AML-193 (cell line): ENCODE measurements around the gene FRAS1.
"Not testable (repeated sequence)": the region's sequence is repeated elsewhere in the genome, so short reads cannot be mapped to it uniquely, and the experiment has no call there.

ENCODE experiments used
- DNase-seq, 2 experiments: peaks; one replicate each; lab custom pipeline; 2025; lab: John Stamatoyannopoulos, UW

FRAS1 gene

DNA sequence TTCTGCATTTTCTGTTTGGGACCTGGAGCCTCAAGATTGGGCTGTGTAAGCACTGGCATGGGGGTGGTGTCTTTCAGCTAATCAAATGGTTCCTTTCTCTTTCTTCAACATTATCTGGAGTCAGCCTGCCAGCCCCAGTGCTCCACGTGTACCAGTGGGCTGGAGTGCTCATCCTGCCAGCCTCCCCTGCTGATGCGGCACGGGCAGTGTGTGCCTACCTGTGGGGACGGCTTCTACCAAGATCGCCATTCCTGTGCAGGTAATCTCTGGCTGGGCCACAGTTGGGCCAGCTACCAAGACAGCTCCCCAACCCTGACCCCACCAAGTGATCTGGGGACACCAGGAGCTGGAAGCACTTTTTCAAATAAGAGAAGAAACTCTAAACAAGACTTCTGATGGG, 229.2 kb downstream of the FRAS1 start:
- DNase-seq = no peak

GRCh38 chr4:78288327-78288726, 231.2 kb downstream of the FRAS1 start:
- no peak for DNase-seq

DNA sequence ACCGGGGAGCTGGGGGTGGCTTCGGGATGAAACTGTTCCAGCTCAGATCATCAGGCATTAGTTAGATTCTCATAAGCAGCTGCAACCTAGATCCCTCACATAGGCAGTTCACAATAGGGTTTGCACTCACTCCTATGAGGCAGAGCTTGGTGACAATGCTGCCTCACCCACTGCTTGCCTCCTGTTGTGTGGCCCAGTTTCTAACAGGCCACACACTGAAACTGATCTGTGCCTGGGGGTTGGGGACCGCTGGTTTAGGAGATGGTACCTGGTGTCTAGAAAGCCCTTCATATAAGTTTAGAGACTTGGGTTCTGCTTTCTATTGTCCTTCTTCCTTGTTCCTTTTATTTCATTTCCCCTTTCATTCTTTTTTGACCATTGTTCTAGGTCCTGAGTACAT, 234.2 kb downstream of the FRAS1 start:
- no peak for DNase-seq

DNA sequence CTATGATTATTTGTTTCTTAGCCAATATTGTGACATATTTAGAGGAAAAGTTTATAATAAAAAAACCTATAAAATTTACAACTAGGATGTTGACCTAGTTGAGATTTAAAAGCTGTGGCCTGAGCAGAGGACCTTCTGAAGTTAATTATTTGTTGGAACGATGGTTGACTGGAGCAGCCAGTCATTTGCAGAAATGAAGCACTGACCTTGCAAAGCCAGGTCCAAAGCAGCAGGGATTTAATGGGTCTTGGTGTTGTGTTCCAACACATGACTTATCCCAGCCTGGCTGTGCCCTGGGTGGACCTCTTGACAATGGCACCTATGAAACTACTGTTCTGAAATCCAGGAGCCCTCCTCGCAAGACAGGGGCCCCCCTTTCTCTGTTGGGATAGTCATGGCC, 235.2 kb downstream of the FRAS1 start:
- DNase-seq = no peak

DNA sequence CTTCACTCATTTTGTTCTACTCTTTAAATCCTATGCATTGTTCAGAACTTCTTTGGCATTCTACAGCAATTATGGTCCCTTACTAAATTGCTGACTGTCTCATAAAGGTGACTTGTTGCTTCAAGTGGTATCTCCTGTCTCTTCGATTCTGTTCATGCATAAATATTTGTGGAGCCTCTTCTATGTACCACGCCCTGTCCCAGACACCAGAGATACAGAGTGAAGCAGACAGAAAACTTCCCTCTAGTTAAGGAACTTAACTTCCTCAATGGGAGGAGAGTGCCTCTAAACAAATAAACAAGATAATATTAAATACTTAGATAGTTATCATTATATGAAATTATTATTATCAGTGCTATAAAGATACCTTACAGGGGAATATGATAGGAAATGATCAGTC, 235.7 kb downstream of the FRAS1 start:
- no peak for DNase-seq

- no peak for DNase-seq
These were observed 236.2 kb downstream of the FRAS1 start for GRCh38 chr4:78293348-78293747.

- DNase-seq = no peak
These were observed 236.7 kb downstream of the FRAS1 start for GRCh38 chr4:78293821-78294301.

DNA sequence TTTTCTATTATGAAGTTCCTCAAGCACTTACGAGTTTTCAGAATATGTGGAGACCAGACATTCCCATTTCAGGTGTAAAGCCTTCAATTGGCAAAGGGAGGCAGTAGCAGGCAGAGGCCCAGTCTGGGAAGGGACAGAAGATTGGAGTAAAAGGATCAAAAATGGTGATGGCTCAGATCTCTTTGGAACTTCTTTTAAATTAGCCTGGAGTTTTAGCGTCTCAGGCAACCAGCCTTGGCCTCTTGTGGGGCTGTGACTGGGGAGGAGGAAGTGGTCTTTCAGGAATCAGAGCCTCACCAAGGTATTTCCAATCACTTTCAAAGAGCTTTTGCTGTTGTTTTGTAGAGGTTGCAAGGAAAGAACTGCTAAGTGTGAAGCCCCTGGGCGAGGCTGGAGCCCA, 239.1 kb downstream of the FRAS1 start:
- no peak for DNase-seq

DNA sequence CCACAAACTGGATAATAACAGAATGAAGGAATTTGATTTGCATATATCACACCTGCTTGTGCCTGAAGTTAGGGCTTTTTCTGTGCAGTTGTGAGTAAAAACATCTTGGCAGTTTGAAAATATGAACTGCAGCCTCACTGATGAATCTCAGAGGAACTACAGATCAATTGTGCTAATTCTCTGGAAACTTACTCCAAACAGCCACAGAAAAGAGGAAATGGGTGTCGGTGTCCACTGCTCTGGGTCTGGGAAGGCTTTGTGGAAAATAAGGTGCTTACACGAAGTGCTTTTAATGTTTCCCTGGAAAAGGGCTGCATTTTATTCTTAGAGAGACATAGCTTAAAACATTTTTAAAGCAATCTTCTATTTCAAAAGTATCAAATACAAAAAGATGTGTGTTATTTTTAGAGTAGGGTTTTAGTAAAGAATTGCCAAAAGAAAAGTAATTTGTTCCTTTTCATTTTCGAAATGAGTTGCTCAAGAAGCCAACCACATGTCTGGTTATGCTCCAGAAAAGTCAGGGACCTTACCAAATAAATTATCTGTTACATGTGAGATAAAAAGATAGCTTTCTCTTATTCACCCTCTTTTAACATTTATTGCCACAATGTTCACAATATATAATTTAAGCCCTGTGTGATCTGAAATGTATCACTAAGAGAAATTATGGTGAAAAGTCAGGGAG, 240.1 kb downstream of the FRAS1 start:
- peak in 1 of 2 experiments; percentile 2 for DNase-seq

GRCh38 chr4:78298618-78299017, 241.5 kb downstream of the FRAS1 start:
- DNase-seq = no peak

GRCh38 chr4:78299565-78299972, 242.4 kb downstream of the FRAS1 start:
- DNase-seq = no peak

DNA sequence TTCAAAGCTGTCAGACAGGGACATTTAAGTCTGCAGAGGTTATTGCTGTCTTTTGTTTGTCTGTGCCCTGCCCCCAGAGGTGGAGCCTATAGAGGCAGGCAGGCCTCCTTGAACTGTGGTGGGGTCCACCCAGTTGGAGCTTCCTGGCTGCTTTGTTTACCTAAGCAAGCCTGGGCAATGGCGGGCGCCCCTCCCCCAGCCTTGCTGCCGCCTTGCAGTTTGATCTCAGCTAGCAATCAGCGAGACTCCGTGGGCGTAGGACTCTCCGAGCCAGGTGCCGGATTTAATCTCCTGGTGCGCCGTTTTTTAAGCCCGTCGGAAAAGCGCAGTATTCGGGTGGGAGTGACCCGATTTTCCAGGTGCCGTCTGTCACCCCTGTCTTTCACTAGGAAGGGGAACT, 250.1 kb downstream of the FRAS1 start:
- not testable (repeated sequence) for DNase-seq

GRCh38 chr4:78308517-78308916, 251.4 kb downstream of the FRAS1 start:
- DNase-seq = no peak

GRCh38 chr4:78309352-78309751, 252.2 kb downstream of the FRAS1 start:
- no peak for DNase-seq

GRCh38 chr4:78310007-78310739, 253.1 kb downstream of the FRAS1 start:
- DNase-seq = no peak

DNA sequence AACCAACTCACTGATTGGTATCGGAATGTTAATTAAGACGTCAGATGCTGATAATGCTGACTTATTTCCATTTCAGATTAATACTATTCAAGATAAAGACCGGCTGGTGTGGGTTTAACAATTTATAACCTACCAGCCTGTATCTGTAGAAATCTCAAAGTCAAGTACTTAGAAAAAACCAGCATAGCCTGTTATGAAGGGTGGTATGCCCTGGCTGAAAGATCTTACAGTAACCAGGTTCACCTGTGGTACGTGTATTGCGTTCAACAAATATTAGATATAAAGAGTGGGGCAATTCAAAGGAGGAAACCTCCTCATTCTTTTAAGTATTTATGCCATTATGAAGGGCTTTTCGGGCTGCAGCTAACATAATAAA, 253.6 kb downstream of the FRAS1 start:
- no peak for DNase-seq

GRCh38 chr4:78311306-78311705, 254.2 kb downstream of the FRAS1 start:
- no peak for DNase-seq

DNA sequence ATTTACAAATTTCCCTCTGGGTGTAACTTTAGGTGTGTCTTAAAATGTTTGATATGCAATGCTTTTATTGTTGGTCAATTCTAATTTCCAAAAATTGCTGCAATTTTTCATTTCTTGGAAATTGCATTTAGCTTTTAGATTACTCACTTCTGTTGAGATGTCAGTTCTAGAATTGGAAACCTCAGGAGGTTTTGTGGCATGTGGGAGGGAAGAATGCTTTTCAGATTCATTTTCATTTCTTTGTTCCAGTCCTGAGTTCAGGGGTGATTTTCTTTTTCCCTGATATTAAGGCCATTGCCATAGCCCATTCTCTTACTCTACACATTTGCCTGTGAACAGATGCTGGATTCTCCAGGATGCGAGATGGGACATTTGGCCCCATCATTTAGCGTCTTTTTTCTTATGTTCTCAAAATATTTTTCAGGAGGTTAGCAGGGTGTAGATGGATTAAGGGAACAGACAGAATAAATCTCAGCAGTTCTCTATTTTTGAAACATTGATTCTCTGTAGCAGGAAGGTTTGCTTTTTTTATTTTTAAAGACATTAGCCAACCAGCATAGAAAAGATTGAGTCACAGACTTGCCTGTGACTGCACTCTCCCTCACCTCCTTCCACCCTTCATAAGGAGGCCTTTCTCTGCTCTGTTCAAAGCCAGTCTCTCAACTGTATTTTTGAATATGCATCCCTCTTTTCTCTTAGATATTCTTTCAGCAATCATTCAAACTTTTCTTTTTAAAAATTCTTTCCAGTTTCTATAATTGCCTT, 256.0 kb downstream of the FRAS1 start:
- DNase-seq = no peak

GRCh38 chr4:78313754-78314120, 256.6 kb downstream of the FRAS1 start:
- no peak for DNase-seq

- DNase-seq = no peak
These were observed 261.0 kb downstream of the FRAS1 start for GRCh38 chr4:78318126-78318525.

GRCh38 chr4:78320349-78320935, 263.3 kb downstream of the FRAS1 start:
- peak in 1 of 2 experiments; percentile 26 for DNase-seq

DNA sequence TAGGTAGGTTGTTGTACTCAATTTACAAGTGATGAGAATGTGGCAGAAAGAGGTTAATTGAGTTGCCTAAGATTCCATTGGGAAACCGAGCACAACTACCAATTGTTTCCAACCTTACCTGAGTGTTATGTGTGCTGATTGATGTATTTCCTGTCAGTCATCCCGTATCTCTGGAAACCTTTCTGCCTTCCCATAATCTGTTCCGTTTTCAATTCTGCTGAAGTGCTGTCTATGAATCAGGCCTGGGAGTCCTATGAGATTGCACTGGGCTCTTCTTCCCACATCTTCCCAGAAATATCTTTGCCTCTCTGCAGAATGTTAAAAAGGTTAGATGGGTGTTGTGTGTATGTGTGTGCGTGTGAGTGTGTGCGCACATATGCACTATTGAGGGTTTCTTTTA, 264.9 kb downstream of the FRAS1 start:
- DNase-seq = no peak

- no peak for DNase-seq
These were observed 266.3 kb downstream of the FRAS1 start for GRCh38 chr4:78323439-78323838.
